ENCODE measurements around the gene PEX5L.

DNA sequence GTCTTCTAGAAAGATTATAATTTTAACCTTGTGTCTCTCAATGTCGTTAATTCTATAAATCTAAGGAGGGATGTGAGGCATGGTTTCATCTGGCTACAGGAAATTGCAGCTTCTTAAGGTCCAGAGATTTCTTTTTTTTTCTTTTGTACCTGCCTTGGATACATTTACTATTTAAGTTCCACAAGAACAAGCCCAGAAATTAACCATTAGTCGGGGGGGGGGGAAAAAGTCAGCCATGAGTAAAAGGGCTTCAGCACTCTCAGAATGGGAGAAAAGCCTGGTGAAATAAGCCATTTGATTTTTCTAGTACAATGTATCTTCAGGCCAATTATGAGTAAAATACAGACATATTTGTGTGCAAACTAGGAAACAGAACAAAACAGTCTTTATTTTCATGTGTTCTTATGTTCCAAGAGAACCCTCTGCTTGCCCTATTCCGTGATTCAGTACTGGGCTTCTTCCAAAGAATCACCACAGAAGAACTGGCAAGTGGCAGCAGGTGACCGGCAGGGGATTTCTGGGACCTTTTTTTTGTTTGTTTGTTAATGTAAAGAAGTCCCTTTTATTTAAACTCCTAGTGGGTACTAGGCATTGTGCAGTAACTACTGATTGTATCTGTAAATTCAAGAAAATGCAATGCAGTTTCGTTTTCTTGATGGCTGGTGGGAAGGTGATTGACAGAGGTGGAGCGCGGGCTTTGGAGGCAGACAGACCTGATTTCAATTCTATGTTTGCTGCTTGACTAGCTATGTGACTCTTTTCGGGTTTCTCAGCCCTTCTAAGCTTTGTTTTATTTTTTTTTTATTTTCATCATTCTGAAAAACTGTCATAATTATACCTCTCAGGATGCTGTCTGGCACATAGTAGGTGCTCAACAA is 82.5 kb downstream of the PEX5L start:
- TF ChIP-seq CTCF (IDR thresholded peaks at IDR 0.05), result no peak
- TF ChIP-seq POLR2A (IDR thresholded peaks at IDR 0.05), result no peak
- TF ChIP-seq EP300 (IDR thresholded peaks at IDR 0.05; ENCODE audit: low read depth), result no peak
